Upper lobe of left lung (tissue), 6 donors: ENCODE measurements around the gene SH2D3C. TPM values are rescaled to one million over a fixed set of nuclear protein-coding genes. Genes with fewer than 3 reads are reported as not detected.

Experiments used
- ATAC-seq, 2 donors: fragments of 200-7000 bp; cut with Tn5 transposase; one replicate each; pipeline ENCODE4 v1.9.1; 2022; ENCODE audit warnings: mild to moderate bottlenecking in 2 of 2, moderate library complexity in 2 of 2; ENCODE audit not compliant: low FRiP score in 2 of 2
- DNase-seq, 2 donors: peaks; one replicate each; pipeline ENCODE4 v3.0.0-alpha.2; 2019 to 2020
- H3K27ac ChIP-seq, 4 donors: fragments of 200-600 bp; sonication (generic); one replicate each; pipeline ENCODE4 v1.5.1; 2016 to 2019
- H3K27me3 ChIP-seq, 4 donors: fragments of 200-600 bp; sonication (generic); one replicate each; pipeline ENCODE4 v1.5.1; 2017 to 2019
- H3K36me3 ChIP-seq, 4 donors: fragments of 200-600 bp; sonication (generic); one replicate each; pipeline ENCODE4 v1.5.1; 2016 to 2019
- H3K4me1 ChIP-seq, 4 donors: fragments of 200-600 bp; sonication (generic); one replicate each; pipeline ENCODE4 v1.5.1; 2018 to 2019
- H3K4me3 ChIP-seq, 4 donors: fragments of 200-600 bp; sonication (generic); one replicate each; pipeline ENCODE4 v1.5.1; 2017 to 2019; ENCODE audit warnings: mild to moderate bottlenecking in 2 of 4, moderate library complexity in 1 of 4
- H3K9me3 ChIP-seq, 4 donors: fragments of 200-600 bp; sonication (generic); one replicate each; pipeline ENCODE4 v1.5.1; 2018 to 2019
- CTCF ChIP-seq, 6 experiments: fragments of 450-650 bp in 4 of 6; fragments of 200-600 bp in 2 of 6; sonication (generic) in 2 of 6; IDR thresholded peaks; one replicate each; pipeline ENCODE4 v1.5.1; 2016 to 2019; ENCODE audit warnings: antibody characterized with exemption in 6 of 6
- EP300 ChIP-seq, 4 donors: sonication (generic); formaldehyde crosslinking; IDR thresholded peaks; one replicate each; pipeline ENCODE4 v1.5.1; 2017; ENCODE audit warnings: antibody characterized with exemption in 4 of 4, control low read depth in 2 of 4
- POLR2A ChIP-seq, 4 donors: fragments of 450-650 bp; IDR thresholded peaks; one replicate each; pipeline ENCODE4 v1.5.1; 2016 to 2017; ENCODE audit warnings: antibody characterized with exemption in 4 of 4, mild to moderate bottlenecking in 2 of 4
- POLR2AphosphoS5 ChIP-seq, 2 donors: sonication (generic); formaldehyde crosslinking; IDR thresholded peaks; one replicate each; pipeline ENCODE4 v1.5.1; 2017; ENCODE audit warnings: antibody characterized with exemption in 2 of 2
- whole genome bisulfite sequencing, 2 donors: methylation state at CpG; one replicate each; pipeline ENCODE4 v1.1.5; 2017 to 2018; 5-methylcytosine and 5-hydroxymethylcytosine counted together
- total RNA-seq, 6 donors: library from RNA; depleted of rRNA in 4 of 6; stranded (reverse); fragments of >200 nt in 4 of 6; gene quantifications; one replicate each; pipeline versions ENCODE4 v1.1.0 to v1.2.1, GENCODE V29; 2016 to 2021
- donor health status: DM: no; HTN: no; CAD: no; lungs with moderate emphysema.
- donor health status: DM: no; HTN: yes; CAD: no; lungs with severe emphysema.

SH2D3C gene
- total RNA-seq, 6 donors from 2014 or later, result 17.5 to 90.4 (median 37.5) TPM

DNA sequence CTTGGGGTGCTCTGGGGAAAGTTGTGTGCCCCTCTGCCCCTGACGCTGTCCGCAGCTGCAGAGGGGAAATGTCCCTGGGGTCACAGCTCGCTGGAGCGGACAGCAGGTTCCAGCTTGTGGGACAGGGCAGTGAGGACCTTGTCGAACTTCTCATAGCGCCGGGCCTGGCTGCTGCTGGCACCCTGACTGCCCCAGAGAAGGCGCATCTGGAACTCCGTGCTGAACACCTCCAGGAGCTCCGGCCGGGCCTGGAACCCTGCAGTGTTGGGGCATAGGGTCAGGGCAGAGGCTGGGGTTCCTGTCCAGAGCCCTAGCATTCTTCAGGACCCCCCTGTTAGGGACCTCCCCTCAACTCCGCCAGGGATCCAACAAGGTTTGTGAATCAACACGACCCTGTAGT lies 39.8 kb downstream of the SH2D3C start:
- 88 to 90% methylated on average over 10 to 13 of the region's 13 CpGs for WGBS, 2 donors
- Histone ChIP-seq H3K9me3 (no peaks in the 10 kb centered on the region), H3K27me3 (no peaks in the 10 kb centered on the region), H3K4me1 (peaks cover 26 to 52% (median 34%) of the 10 kb centered on the region in 4 donors), H3K4me3 (no peak overlapping the region), H3K36me3 (peaks cover 0 to 54% (median 44%) of the 10 kb centered on the region in 4 donors), H3K27ac (no peak overlapping the region)
- ATAC-seq (no peak), DNase-seq (no peak)
- TF ChIP-seq EP300 (IDR thresholded peaks at IDR 0.05) (no peak), POLR2A (IDR thresholded peaks at IDR 0.05) (no peak), CTCF (IDR thresholded peaks at IDR 0.05) (no peak), POLR2AphosphoS5 (IDR thresholded peaks at IDR 0.05) (no peak)

GRCh38 chr9:127735530-127736185 lies 42.8 kb downstream of the SH2D3C start:
- H3K9me3 ChIP-seq, result no peaks in the 10 kb centered on the region
- H3K27me3 ChIP-seq, result no peaks in the 10 kb centered on the region
- DNase-seq (no peak), ATAC-seq (no peak)
- WGBS, 2 donors, result 30 to 42% methylated on average over 12 to 15 of the region's 15 CpGs
- peak overlapping the region in 2 of 4 donors; percentile 68 to 74 for H3K4me3 ChIP-seq
- peaks cover 0 to 51% (median 41%) of the 10 kb centered on the region in 4 donors for H3K36me3 ChIP-seq
- TF ChIP-seq POLR2A (IDR thresholded peaks at IDR 0.05), result no peak
- no peak for TF ChIP-seq POLR2AphosphoS5 (IDR thresholded peaks at IDR 0.05)
- no peak for TF ChIP-seq CTCF (IDR thresholded peaks at IDR 0.05)
- peak overlapping the region; percentile 89 to 95 (median 94) for H3K27ac ChIP-seq
- H3K4me1 ChIP-seq, result peaks cover 16 to 30% (median 18%) of the 10 kb centered on the region in 4 donors

DNA sequence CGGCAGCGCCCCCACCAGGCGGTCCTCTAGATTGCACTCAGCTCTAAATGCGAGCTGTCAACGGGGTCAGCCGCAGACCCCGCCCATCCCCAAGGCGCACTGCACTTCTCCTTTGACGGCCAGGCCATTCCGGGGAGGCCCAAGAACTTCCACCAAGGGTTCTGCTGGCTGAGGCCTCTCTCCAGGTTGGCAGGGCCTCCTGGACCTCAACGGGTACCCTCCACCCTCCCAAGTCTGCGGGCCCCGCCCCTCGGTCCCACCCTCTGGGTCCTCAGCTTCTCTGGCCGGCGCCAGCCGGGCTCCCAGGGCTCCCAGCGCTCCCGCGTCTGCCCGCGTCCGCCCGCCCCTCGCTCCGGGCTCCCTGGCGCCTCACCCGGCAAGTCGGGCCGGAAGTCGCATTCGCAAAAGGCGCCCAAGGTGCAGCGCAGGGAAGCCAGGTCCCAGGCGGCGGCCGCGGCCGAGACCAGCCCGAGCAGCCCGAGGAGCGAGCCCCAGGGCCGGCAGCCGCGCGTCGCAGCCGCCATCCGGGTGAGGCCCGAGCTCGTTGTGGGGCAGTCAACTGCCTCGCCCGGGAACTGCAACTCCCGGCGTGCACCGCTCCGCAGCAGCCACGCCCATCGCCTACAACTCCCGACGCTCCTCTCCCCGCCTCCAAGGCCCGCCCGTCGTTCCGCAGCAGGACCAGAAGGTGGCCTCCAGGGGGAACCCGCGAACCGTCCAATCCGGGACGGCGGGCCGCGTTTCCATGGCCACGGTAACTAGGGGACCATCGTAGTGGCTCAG lies 43.5 kb downstream of the SH2D3C start, which contains the start of gene TOR2A:
Gene TOR2A (minus strand): TSS at position 548 of the 783 bp plus-strand sequence. CDS start 24 bp downstream, at position 524.
- peak; percentile 97 to 98 for ATAC-seq
- peaks cover 0 to 45% (median 38%) of the 10 kb centered on the region in 4 donors for H3K36me3 ChIP-seq

GRCh38 chr9:127734247-127734746 lies 44.2 kb downstream of the SH2D3C start:
- peaks cover 0 to 39% (median 33%) of the 10 kb centered on the region in 4 donors for H3K36me3 ChIP-seq
- ATAC-seq (no peak), DNase-seq (peak in 1 of 2 donors; percentile 85)
- 48 to 68% methylated on average over 18 to 20 of the region's 22 CpGs for WGBS, 2 donors
- H3K4me3 ChIP-seq, result peak overlapping the region in 3 of 4 donors; percentile 68 to 88 (median 74)
- no peaks in the 10 kb centered on the region for H3K27me3 ChIP-seq
- TF ChIP-seq POLR2A (IDR thresholded peaks at IDR 0.05) (no peak), CTCF (IDR thresholded peaks at IDR 0.05) (no peak), EP300 (IDR thresholded peaks at IDR 0.05) (no peak), POLR2AphosphoS5 (IDR thresholded peaks at IDR 0.05) (no peak)
- H3K4me1 ChIP-seq, result peaks cover 7 to 18% (median 11%) of the 10 kb centered on the region in 4 donors
- H3K27ac ChIP-seq, result peak overlapping the region; percentile 89 to 95 (median 94)
- no peaks in the 10 kb centered on the region for H3K9me3 ChIP-seq

More for the DNA sequence above, 43.5 kb downstream of the SH2D3C start, which contains the start of gene TOR2A:
- peak within 1 kb of the TSS; percentile 63 to 88 (median 71) for H3K4me3 ChIP-seq
- DNase-seq, result peak; percentile 98 to 99
- peak within 1 kb of the TSS; percentile 89 to 95 (median 94) for H3K27ac ChIP-seq
- peaks cover 9 to 23% (median 13%) of the 10 kb centered on the region in 4 donors for H3K4me1 ChIP-seq
- WGBS, 2 donors, result 1 to 2% methylated on average over 17 to 18 of the region's 76 CpGs
- TF ChIP-seq POLR2AphosphoS5 (IDR thresholded peaks at IDR 0.05) (peak; percentile 87 to 88), POLR2A (IDR thresholded peaks at IDR 0.05) (peak in 3 of 4 donors; percentile 73 to 93 (median 84)), EP300 (IDR thresholded peaks at IDR 0.05) (peak in 1 of 4 donors; percentile 50), CTCF (IDR thresholded peaks at IDR 0.05) (peak; percentile 88 to 100 (median 98))
- H3K9me3 ChIP-seq, result no peaks in the 10 kb centered on the region
- no peaks in the 10 kb centered on the region for H3K27me3 ChIP-seq
